K562 (cell line): ENCODE measurements around the gene LRRC26. TPM values are rescaled to one million over a fixed set of nuclear protein-coding genes. Genes with fewer than 3 reads are reported as not detected.

Experiments used
- CC2D1A ChIP-seq: fragments of 450-650 bp; IDR thresholded peaks from 2 replicates; pipeline ENCODE4 v1.6.1; 2017; ENCODE audit warnings: mild to moderate bottlenecking
- CCNT2 ChIP-seq: IDR thresholded peaks from 2 replicates; pipeline ENCODE4 v1.6.1; 2011; ENCODE audit warnings: borderline replicate concordance, low read depth, mild to moderate bottlenecking, moderate library complexity, mixed read lengths, low read length; ENCODE audit not compliant: insufficient read length; ENCODE audit errors: extremely low read depth
- CREB3 ChIP-seq: fragments of 450-650 bp; conservative IDR thresholded peaks from 2 replicates; pipeline ENCODE4 v1.6.1; 2016; ENCODE audit warnings: missing genetic modification characterization, low read depth, mild to moderate bottlenecking, missing compliant biosample characterization, moderate library complexity
- E2F3 ChIP-seq: fragments of 250-450 bp; sonication (Bioruptor Pico); IDR thresholded peaks from 2 replicates; pipeline ENCODE4 v1.4.0; 2020; ENCODE audit warnings: mild to moderate bottlenecking
- EP400 ChIP-seq: fragments of 450-650 bp; IDR thresholded peaks from 2 replicates; pipeline ENCODE4 v1.6.1; 2017; ENCODE audit warnings: antibody characterized with exemption, mild to moderate bottlenecking, moderate library complexity
- HCFC1 ChIP-seq: IDR thresholded peaks from 2 replicates; pipeline ENCODE4 v1.6.1; 2012; ENCODE audit warnings: low read depth, low read length, improper control_type of control experiment
- HLTF ChIP-seq: fragments of 450-650 bp; IDR thresholded peaks from 2 replicates; pipeline ENCODE4 v1.6.1; 2016
- HMGN3 ChIP-seq: IDR thresholded peaks from 2 replicates; pipeline ENCODE4 v1.6.1; 2011; ENCODE audit warnings: borderline replicate concordance, low read depth, mild to moderate bottlenecking, mixed read lengths, low read length; ENCODE audit not compliant: insufficient read length; ENCODE audit errors: extremely low read depth
- MBD2 ChIP-seq: sonication (generic); IDR thresholded peaks from 2 replicates; pipeline ENCODE4 v1.6.1; 2016; ENCODE audit warnings: low read depth, borderline replicate concordance
- MEIS2 ChIP-seq: fragments of 450-650 bp; IDR thresholded peaks from 2 replicates; pipeline ENCODE4 v1.6.1; 2014; ENCODE audit warnings: mild to moderate bottlenecking; ENCODE audit not compliant: partially characterized antibody
- MTA3 ChIP-seq: fragments of 450-650 bp; formaldehyde crosslinking; IDR thresholded peaks from 2 replicates; pipeline ENCODE4 v1.6.1; 2017; ENCODE audit warnings: mild to moderate bottlenecking, borderline replicate concordance
- MYC ChIP-seq, 2 experiments: fragments of 250-450 bp in 1 of 2; sonication (Bioruptor Pico) in 1 of 2; IDR thresholded peaks; 2 replicates each; pipeline versions ENCODE4 v1.5.1 to v1.6.1; 2012 to 2021; ENCODE audit warnings: low read depth in 2 of 2, borderline replicate concordance in 1 of 2, improper control_type of control experiment in 1 of 2, low read length in 1 of 2, mild to moderate bottlenecking in 1 of 2, moderate library complexity in 1 of 2
- POU5F1 ChIP-seq: fragments of 150-350 bp; IDR thresholded peaks from 2 replicates; pipeline ENCODE4 v1.6.1; 2014; ENCODE audit warnings: borderline replicate concordance, low read length, low read depth, mild to moderate bottlenecking; ENCODE audit not compliant: partially characterized antibody
- RAD21 ChIP-seq, 2 experiments: fragments of 250-450 bp in 1 of 2; fragments of 450-650 bp in 1 of 2; sonication (Bioruptor Pico) in 1 of 2; formaldehyde crosslinking in 1 of 2; IDR thresholded peaks in 1 of 2; conservative IDR thresholded peaks in 1 of 2; 2 replicates each; pipeline versions ENCODE4 v1.4.0 to v1.8.0; 2020 to 2022; ENCODE audit warnings: mild to moderate bottlenecking in 2 of 2, moderate library complexity in 1 of 2
- SIX5 ChIP-seq, 2 experiments: IDR thresholded peaks; 2 replicates each; pipeline ENCODE4 v1.6.1; 2011; ENCODE audit warnings: low read length in 2 of 2, borderline replicate concordance in 1 of 2, low read depth in 1 of 2, mild to moderate bottlenecking in 1 of 2, moderate library complexity in 1 of 2; ENCODE audit not compliant: insufficient read depth in 1 of 2
- SMARCB1 ChIP-seq: IDR thresholded peaks from 2 replicates; pipeline ENCODE4 v1.6.1; 2011; ENCODE audit warnings: improper control_type of control experiment, low read depth; ENCODE audit not compliant: insufficient read length
- TAF1 ChIP-seq: IDR thresholded peaks from 2 replicates; pipeline ENCODE4 v1.6.1; 2011; ENCODE audit warnings: mild to moderate bottlenecking, low read length, moderate library complexity; ENCODE audit not compliant: insufficient read depth, control insufficient read depth, severe bottlenecking; ENCODE audit errors: extremely low read depth
- TCF15 ChIP-seq: fragments of 250-450 bp; sonication (Bioruptor Pico); IDR thresholded peaks from 2 replicates; pipeline ENCODE4 v1.8.0; 2022; ENCODE audit warnings: moderate library complexity, mild to moderate bottlenecking, inconsistent platforms
- XRCC4 ChIP-seq: IDR thresholded peaks from one replicate; pipeline ENCODE4 v1.6.1; 2011; ENCODE audit not compliant: insufficient read depth, insufficient read length; ENCODE audit errors: extremely low read depth
- ZBED1 ChIP-seq: IDR thresholded peaks from 2 replicates; pipeline ENCODE4 v1.6.1; 2014
- ZBTB17 ChIP-seq: fragments of 450-650 bp; formaldehyde crosslinking; IDR thresholded peaks from 2 replicates; pipeline ENCODE4 v1.4.0; 2020; ENCODE audit warnings: mild to moderate bottlenecking
- ZKSCAN1 ChIP-seq: fragments of 150-350 bp; IDR thresholded peaks from 2 replicates; pipeline ENCODE4 v1.6.1; 2016; ENCODE audit warnings: low read depth, low read length
- ZNF140 ChIP-seq: fragments of 250-450 bp; sonication (Bioruptor Pico); IDR thresholded peaks from 2 replicates; pipeline ENCODE4 v1.8.0; 2021; ENCODE audit warnings: moderate library complexity, mild to moderate bottlenecking, inconsistent platforms
- polyA plus RNA-seq, 8 experiments: library from polyadenylated mRNA; depleted of rRNA in 4 of 8; stranded (reverse) in 5 of 8; unstranded in 3 of 8; fragments of >200 nt; fragmentation: Nextera tagmentation in 2 of 8; fragmentation: Illumina TruSeq in 1 of 8; extraction: Ambion mirVana in 2 of 8; extraction: Trizol in 1 of 8; gene quantifications; 2 replicates each; pipeline versions ENCODE4 v1.2.1 to v1.2.3, GENCODE V29; 2011 to 2014; ENCODE audit warnings: inconsistent platforms in 1 of 8, missing spikeins in 1 of 8
- total RNA-seq, 7 experiments: library from RNA; depleted of rRNA in 6 of 7; stranded (reverse); fragments of >200 nt in 6 of 7; fragmentation: Illumina TruSeq in 2 of 7; extraction: Trizol in 2 of 7; gene quantifications; 2 replicates each; pipeline versions ENCODE4 v1.2.1 to v1.2.3, GENCODE V29; 2011 to 2021; ENCODE audit warnings: low replicate concordance in 1 of 7
- TF ChIP-seq, protein P1 (sequence below): fragments of 250-450 bp; sonication (Bioruptor Pico); IDR thresholded peaks from 2 replicates; pipeline ENCODE4 v1.4.0; 2020; ENCODE audit warnings: mild to moderate bottlenecking

LRRC26 gene
- total and polyA plus RNA-seq, 9 of the 15 experiments (the other 6 are each of a cell fraction or from before 2014, with no cell fraction given): not detected

DNA sequence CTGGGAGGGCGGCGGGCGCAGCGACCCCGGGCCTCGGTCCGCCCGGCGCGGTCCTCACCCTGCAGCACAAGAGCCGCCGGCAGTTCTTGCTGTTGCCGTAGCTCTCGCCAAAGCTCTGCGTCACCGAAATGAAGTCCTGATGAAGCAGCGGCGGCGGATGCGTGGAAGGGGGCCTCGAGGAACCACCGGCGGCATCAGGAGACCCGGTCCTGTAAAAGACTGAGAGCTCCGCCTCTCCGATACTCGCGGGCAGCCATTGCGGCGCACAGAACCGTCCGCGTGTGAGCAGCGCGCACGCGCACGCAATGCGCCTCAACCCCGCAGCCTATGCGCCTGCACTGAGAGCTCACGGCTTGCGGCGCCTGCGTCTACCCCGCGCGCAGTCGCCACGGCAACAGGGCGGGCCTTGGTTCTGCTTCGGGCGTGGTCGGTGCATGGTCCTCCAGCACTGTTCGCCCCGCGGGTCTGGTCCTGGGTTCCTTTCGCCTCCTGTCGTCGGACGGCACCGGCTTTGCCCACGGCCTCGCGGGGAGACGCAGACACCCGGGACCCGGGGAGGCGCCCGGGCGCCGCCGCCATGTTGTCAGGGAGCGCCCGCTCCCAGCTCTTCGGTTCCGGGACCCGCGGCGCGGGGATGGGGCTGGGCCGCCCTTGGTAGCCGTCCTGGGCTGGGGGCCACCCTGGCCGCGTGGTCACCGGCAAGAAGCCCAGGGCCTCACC, 40.2 kb downstream of the LRRC26 start (continued):
- TF ChIP-seq TCF15 (CRISPR knock-in tag): no peak
- no peak for TF ChIP-seq E2F3 (CRISPR knock-in tag)
- TF ChIP-seq HLTF: no peak
- no peak for TF ChIP-seq POU5F1
- peak; percentile 82 for TF ChIP-seq EP400
- no peak for TF ChIP-seq SMARCB1
- TF ChIP-seq HCFC1: peak; percentile 64
- TF ChIP-seq ZNF140: no peak
- 0 out of 2 replicates have a peak, but pooled peaks have one; percentile 54 for TF ChIP-seq ZKSCAN1
- TF ChIP-seq MBD2: peak; percentile 61; the same call in 1 of the 2 replicates
- TF ChIP-seq RAD21 (CRISPR knock-in tag; conservative IDR thresholded peaks at IDR 0.05 in 1 of 2, IDR thresholded peaks at IDR 0.05 in 1 of 2): no peak
- no peak for TF ChIP-seq CC2D1A
- no peak for TF ChIP-seq ZBED1
- TF ChIP-seq MTA3: 0 out of 2 replicates have a peak, but pooled peaks have one; percentile 29
- no peak; a peak in 1 of 4 replicates for TF ChIP-seq SIX5 (IDR thresholded peaks at IDR 0.05; ENCODE audit: borderline replicate concordance in 1 of 2, insufficient read depth in 1 of 2, low read depth in 1 of 2, low read length in 2 of 2)
- no peak for TF ChIP-seq CREB3 (tag)
- 0 out of 2 replicates have a peak, but pooled peaks have one; percentile 18 for TF ChIP-seq ZBTB17 (CRISPR knock-in tag)
- peak; percentile 87 for TF ChIP-seq HMGN3
- TF ChIP-seq MYC (IDR thresholded peaks at IDR 0.05; ENCODE audit: low read depth, low read length): peak; percentile 94
- peak; percentile 53; the same call in 1 of the 2 replicates for TF ChIP-seq MYC (CRISPR knock-in tag; IDR thresholded peaks at IDR 0.05; ENCODE audit: borderline replicate concordance, low read depth)
- peak; percentile 91 for TF ChIP-seq TAF1
- TF ChIP-seq CCNT2: peak; percentile 63
- TF ChIP-seq XRCC4: no peak
- peak; percentile 90 for TF ChIP-seq MEIS2
- TF ChIP-seq, protein P1, sequence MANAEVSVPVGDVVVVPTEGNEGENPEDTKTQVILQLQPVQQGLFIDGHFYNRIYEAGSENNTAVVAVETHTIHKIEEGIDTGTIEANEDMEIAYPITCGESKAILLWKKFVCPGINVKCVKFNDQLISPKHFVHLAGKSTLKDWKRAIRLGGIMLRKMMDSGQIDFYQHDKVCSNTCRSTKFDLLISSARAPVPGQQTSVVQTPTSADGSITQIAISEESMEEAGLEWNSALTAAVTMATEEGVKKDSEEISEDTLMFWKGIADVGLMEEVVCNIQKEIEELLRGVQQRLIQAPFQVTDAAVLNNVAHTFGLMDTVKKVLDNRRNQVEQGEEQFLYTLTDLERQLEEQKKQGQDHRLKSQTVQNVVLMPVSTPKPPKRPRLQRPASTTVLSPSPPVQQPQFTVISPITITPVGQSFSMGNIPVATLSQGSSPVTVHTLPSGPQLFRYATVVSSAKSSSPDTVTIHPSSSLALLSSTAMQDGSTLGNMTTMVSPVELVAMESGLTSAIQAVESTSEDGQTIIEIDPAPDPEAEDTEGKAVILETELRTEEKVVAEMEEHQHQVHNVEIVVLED: peak; percentile 97
